Neural crest cell (in vitro differentiated cells): ENCODE measurements around the gene ADGRG2. TPM values are rescaled to one million over a fixed set of nuclear protein-coding genes. Genes with fewer than 3 reads are reported as not detected.

Experiments used
- DNase-seq: peaks from one replicate; pipeline ENCODE4 v3.0.0; 2021; ENCODE audit warnings: low read depth, mixed read lengths, low spot score
- H3K27ac Mint-ChIP-seq: one replicate; pipeline ENCODE4 v1.8.0; 2021; ENCODE audit warnings: mild to moderate bottlenecking, mixed read lengths; ENCODE audit not compliant: unreplicated experiment
- H3K27me3 Mint-ChIP-seq: 2 replicates; pipeline ENCODE4 v1.8.0; 2021; ENCODE audit warnings: low read depth, mild to moderate bottlenecking, mixed read lengths
- H3K36me3 Mint-ChIP-seq: 2 replicates; pipeline ENCODE4 v1.8.0; 2021; ENCODE audit warnings: low read depth, mild to moderate bottlenecking, mixed read lengths
- H3K4me1 Mint-ChIP-seq: 2 replicates; pipeline ENCODE4 v1.8.0; 2021; ENCODE audit warnings: mixed read lengths
- H3K4me3 Mint-ChIP-seq: one replicate; pipeline ENCODE4 v1.8.0; 2021; ENCODE audit warnings: mild to moderate bottlenecking, mixed read lengths
- H3K9me3 Mint-ChIP-seq: 2 replicates; pipeline ENCODE4 v1.8.0; 2021; ENCODE audit warnings: mixed read lengths
- total RNA-seq: library from RNA; stranded (reverse); gene quantifications from 2 replicates; pipeline ENCODE4 v1.2.1, GENCODE V29; 2021
- TF ChIP-seq, protein P1 (sequence below): fragments of 200-600 bp; sonication (generic); conservative IDR thresholded peaks from 2 replicates; pipeline ENCODE4 v1.5.0; 2021; ENCODE audit warnings: antibody characterized with exemption, mild to moderate bottlenecking

ADGRG2 gene
- total RNA-seq, 1 donor from 2014 or later, result 0.21 TPM

DNA sequence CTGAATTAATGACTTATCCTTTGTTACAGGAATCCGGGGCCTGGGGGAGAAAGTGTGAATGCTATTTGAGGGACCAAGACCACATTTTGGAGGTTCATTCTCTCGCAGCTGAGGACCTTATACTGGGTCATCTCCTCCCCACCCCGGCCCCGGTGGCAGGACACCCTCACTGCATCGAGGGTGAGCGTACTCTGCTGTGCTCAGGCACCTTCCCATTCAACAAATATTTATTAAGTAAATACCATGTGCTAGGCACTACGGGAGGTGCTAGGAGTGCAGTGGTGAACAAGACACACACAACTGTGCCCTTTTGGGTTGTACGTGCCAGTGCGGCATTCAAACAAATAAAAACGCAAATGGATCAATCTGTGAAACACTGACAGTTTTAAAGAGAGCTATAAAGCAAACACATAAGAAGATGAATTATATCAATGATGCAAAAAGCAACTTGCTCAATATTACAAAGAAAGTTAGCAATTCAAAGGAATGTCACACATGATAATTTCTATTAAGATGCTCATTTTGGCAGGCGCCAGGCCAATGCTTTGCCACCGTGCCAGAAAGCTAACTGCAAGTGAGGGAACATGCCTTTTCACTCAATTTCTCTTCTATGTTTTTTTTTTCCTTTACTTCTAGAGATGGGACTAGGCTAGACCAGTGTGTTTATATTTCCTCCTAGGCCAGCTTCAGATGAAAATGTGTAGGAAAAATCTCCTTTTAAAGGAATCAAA lies 24.6 kb downstream of the ADGRG2 start:
- H3K27ac Mint-ChIP-seq, result no peak overlapping the region

DNA sequence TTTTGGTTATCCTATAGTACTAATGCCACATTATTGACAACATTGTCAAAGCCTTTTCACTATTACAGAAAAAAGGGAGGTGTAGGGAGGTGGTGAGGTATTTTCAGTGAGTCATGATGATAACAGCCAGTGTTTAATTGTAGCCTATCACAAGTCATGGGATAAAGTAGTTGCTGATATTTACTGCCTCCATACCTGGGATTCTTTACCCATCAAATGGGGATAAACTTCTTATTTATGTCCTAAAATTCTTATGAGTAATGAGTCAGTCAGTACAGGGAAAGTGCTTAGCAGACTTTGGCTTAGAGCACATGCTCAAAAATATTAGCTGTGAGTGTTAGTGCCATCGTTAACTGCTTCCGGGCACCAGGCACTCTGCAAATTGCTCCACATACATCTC lies 25.7 kb downstream of the ADGRG2 start:
- no peak overlapping the region for H3K4me3 Mint-ChIP-seq
- DNase-seq, result no peak
- H3K4me1 Mint-ChIP-seq, result no peaks in the 10 kb centered on the region
- TF ChIP-seq, protein P1, sequence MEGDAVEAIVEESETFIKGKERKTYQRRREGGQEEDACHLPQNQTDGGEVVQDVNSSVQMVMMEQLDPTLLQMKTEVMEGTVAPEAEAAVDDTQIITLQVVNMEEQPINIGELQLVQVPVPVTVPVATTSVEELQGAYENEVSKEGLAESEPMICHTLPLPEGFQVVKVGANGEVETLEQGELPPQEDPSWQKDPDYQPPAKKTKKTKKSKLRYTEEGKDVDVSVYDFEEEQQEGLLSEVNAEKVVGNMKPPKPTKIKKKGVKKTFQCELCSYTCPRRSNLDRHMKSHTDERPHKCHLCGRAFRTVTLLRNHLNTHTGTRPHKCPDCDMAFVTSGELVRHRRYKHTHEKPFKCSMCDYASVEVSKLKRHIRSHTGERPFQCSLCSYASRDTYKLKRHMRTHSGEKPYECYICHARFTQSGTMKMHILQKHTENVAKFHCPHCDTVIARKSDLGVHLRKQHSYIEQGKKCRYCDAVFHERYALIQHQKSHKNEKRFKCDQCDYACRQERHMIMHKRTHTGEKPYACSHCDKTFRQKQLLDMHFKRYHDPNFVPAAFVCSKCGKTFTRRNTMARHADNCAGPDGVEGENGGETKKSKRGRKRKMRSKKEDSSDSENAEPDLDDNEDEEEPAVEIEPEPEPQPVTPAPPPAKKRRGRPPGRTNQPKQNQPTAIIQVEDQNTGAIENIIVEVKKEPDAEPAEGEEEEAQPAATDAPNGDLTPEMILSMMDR, result no peak
- no peaks in the 10 kb centered on the region for H3K27me3 Mint-ChIP-seq
- no peak overlapping the region for H3K27ac Mint-ChIP-seq
- peaks cover 7% of the 10 kb centered on the region for H3K9me3 Mint-ChIP-seq
- peaks cover 5% of the 10 kb centered on the region for H3K36me3 Mint-ChIP-seq

More for the DNA sequence above, 24.6 kb downstream of the ADGRG2 start:
- no peaks in the 10 kb centered on the region for H3K27me3 Mint-ChIP-seq
- H3K4me3 Mint-ChIP-seq, result no peak overlapping the region
- DNase-seq, result no peak
- peaks cover 3% of the 10 kb centered on the region for H3K9me3 Mint-ChIP-seq
- TF ChIP-seq, protein P1, result no peak
- H3K36me3 Mint-ChIP-seq, result peaks cover under 1% of the 10 kb centered on the region
- H3K4me1 Mint-ChIP-seq, result no peaks in the 10 kb centered on the region

DNA sequence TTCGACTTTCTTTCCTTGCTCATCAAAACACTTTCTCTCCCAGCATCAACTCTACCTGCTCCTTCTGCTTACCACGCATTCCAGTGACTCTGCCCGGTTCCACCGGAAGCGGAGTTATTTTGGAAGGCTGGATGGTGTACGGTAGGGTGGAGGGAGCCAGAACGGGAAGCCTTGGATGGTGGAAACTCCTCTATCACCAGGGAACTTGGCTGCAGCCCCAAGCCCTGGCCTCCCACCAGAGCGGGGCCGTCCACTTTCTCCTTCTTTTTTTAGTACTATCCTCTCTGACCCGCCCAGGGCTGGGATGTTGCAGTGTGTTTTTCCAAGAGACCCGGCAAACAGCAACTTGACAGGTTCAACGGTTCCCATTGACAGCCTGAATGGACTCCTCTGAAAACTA lies 27.6 kb downstream of the ADGRG2 start:
- Mint-ChIP-seq H3K9me3 (peaks cover 9% of the 10 kb centered on the region), H3K36me3 (peaks cover 8% of the 10 kb centered on the region), H3K27me3 (no peaks in the 10 kb centered on the region), H3K4me1 (no peaks in the 10 kb centered on the region), H3K27ac (no peak overlapping the region), H3K4me3 (no peak overlapping the region)
- DNase-seq, result no peak
- TF ChIP-seq, protein P1, result no peak

DNA sequence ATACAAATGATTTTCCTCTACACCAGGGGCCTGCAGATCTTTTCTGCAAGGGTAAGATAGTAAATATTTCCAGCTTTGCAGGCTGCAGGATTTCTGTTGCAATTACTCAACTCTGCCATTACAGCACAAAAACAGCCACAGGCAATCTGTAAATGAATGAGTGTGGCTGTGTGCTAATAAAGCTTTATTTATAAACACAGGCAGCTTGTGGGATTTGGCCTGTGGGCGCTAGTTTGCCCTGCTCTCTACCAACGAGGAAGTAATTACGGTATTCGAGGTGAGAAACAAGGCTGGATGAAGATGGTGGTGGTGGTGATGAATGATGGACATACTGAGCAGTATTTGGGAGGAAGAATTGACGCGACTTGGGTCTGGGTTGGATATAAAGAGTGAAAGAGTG lies 30.7 kb downstream of the ADGRG2 start:
- H3K27ac Mint-ChIP-seq, result no peak overlapping the region
- TF ChIP-seq, protein P1, result no peak
- no peaks in the 10 kb centered on the region for H3K27me3 Mint-ChIP-seq
- peaks cover 10% of the 10 kb centered on the region for H3K36me3 Mint-ChIP-seq
- peaks cover 9% of the 10 kb centered on the region for H3K9me3 Mint-ChIP-seq
- H3K4me1 Mint-ChIP-seq, result no peaks in the 10 kb centered on the region
- DNase-seq, result no peak
- no peak overlapping the region for H3K4me3 Mint-ChIP-seq

DNA sequence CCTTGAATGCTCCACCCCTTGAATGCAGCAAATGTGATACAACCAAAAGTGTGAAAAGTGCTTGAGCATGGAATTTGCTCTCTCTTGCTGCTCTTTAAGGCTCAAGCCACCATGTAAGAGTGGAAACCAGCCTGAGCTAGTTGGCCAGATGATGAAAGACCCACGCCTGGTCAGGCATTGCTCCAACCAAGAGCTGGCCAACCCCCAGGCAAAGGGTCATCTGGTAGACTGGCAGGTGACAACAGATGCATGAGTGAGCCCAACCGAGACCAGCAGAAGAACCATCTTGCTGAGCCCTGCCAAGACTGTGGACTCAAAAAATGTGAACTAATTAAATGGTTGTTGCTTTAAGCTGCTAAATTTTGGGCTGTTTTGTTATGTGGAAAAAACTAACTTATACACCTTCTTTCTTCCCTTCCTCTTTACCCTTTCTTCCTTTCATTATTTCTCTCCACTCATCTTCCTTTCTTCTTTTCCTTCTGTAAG lies 32.7 kb downstream of the ADGRG2 start:
- Mint-ChIP-seq H3K4me3 (no peak overlapping the region), H3K27ac (no peak overlapping the region), H3K27me3 (no peaks in the 10 kb centered on the region), H3K4me1 (no peaks in the 10 kb centered on the region), H3K9me3 (peaks cover 9% of the 10 kb centered on the region), H3K36me3 (peaks cover 11% of the 10 kb centered on the region)
- DNase-seq, result no peak
- TF ChIP-seq, protein P1, result no peak
